Measurements from ENCODE around the gene CDKAL1.

The CDKAL1 gene

DNA sequence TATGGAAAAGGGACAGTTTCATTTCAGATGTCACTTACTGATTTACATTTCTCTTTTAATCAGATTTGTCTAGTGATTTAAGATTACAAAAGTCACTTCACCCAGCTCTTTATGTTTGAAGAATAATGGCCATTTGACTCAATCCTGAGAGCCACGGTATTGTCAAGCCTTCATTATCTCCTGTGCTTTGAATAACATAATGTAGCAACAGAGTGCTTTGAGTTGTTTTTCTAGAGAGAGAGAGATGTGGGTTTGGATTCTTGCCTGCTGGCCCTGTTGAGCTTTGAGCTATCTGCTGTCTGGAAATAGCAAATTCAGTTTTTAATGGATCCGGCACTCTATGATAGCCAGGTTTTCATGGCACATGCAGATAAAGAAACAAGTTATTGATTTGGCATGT is 580.9 kb downstream of the CDKAL1 start:
- TF ChIP-seq, protein P1, sequence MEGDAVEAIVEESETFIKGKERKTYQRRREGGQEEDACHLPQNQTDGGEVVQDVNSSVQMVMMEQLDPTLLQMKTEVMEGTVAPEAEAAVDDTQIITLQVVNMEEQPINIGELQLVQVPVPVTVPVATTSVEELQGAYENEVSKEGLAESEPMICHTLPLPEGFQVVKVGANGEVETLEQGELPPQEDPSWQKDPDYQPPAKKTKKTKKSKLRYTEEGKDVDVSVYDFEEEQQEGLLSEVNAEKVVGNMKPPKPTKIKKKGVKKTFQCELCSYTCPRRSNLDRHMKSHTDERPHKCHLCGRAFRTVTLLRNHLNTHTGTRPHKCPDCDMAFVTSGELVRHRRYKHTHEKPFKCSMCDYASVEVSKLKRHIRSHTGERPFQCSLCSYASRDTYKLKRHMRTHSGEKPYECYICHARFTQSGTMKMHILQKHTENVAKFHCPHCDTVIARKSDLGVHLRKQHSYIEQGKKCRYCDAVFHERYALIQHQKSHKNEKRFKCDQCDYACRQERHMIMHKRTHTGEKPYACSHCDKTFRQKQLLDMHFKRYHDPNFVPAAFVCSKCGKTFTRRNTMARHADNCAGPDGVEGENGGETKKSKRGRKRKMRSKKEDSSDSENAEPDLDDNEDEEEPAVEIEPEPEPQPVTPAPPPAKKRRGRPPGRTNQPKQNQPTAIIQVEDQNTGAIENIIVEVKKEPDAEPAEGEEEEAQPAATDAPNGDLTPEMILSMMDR (conservative IDR thresholded peaks at IDR 0.05; ENCODE audit: low read depth, low read length) = no peak
- no peak overlapping the region for H3K4me3 ChIP-seq (ENCODE audit: low read length)
- no peak for DNase-seq (ENCODE audit: low read depth)

DNA sequence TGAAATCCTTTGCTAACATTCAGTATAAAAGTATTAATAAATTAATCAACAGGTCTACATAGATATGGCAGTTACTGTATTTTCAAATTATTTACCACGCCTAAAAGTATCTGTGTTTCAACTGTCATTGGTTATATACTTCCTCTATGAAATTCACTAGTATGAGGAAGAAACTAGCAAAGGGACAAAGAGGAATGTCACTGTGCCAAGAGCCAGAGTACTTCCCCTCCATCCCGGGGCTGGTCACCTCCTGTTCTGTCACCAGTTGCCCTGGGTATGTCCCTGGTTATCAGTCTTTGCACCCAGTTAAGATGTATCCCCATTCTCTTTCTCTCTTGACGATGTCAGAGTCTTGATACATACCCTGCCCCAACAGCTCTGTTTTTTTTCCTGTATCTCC is 582.5 kb downstream of the CDKAL1 start:
- no peak overlapping the region for H3K4me3 ChIP-seq (ENCODE audit: low read length)
- TF ChIP-seq, protein P1 (conservative IDR thresholded peaks at IDR 0.05; ENCODE audit: low read depth, low read length) = no peak
- no peak for DNase-seq (ENCODE audit: low read depth)

DNA sequence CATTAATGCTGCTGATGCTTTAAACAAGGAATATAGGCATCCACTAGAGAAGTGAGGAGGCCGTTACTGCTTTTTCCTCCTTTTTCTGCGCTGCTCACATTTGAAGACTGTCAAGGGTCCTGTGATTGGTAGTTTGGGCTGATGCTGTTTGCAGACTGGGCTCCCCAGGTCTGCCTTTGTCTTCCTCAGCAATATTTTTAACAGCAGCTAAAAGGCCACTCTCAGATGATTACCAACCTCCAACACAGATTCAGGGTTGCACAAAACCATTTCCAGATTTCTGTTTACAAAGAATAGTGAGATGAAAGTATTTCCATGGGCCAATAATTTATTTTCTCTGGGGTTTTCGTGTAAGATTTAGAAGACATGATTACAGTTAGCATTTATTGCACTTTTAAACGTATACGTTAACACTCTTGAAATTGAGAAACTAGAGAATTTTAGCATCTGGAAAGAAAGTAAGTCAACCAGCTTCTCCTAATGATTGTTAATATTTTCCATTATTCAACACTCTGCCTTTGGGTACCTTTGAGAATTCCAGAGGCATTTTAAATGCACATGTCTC is 584.0 kb downstream of the CDKAL1 start:
- TF ChIP-seq, protein P1 (conservative IDR thresholded peaks at IDR 0.05; ENCODE audit: low read depth, low read length) = no peak
- DNase-seq (ENCODE audit: low read depth) = no peak
- H3K4me3 ChIP-seq (ENCODE audit: low read length) = no peak overlapping the region

DNA sequence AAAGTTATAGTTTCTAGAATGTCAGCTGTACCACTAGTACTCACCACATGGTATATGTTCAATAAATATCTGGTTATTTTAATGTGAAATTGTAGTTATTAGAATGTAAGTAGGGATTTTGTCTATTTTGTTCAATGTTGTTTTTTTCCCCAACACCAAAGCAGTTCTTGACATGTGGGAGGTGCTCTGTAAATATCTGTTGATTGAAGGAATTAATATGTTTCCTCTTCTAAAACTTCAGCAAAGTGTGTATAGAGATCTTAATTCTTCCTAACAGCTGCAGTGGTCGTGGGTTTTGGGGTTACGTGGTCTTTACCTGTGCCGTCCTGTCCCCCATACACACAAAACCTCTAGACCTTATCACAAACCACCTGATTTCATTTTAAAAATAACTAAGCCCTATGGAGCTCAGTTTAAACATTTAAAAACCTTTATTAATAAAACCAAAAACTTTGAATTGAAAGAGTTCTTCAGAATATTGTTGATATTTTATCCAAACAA is 587.4 kb downstream of the CDKAL1 start:
- DNase-seq (ENCODE audit: low read depth) = no peak
- TF ChIP-seq, protein P1 (conservative IDR thresholded peaks at IDR 0.05; ENCODE audit: low read depth, low read length) = no peak
- H3K4me3 ChIP-seq (ENCODE audit: low read length) = no peak overlapping the region

DNA sequence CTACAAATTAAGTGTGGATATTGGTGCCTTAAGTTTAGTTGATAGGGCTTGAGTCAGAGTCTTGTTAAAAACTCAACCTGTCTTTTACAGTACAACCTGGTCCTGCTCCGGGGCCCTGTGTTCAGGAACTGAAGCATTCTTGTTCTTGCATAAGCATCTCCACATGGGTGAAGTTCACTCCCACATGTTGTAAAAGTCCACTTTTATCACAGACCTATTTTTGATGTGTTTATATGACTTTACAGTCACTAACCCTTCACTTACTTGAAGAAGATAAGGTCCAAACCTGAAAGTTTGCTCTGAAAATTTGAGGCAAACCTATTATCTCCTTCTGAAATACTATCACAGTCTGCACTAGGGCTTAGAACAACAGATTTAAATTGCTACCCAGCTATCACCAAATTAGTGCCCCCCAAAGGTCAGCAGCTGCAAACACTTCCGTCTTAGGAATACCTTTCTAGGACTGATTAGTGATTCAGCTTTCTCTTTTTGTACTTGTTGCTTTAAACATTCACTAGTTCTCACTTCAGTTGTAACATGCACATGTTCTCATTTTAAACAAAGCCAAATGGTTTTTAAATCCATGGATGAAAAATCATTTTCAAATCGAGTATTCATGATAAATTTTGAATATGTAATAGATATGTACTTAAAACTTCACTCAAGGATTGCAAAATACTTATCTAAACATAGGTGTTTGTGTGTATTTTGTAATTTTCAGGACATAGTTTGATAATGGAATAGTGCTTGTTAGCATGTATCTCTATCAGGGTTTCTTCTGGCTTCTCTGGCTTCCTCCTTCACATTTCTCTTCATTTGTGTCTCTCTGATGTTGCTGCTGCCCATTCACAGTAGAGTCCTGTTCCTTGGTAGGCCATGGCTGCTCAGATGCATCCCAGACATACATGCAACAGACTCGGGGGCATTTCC is 589.5 kb downstream of the CDKAL1 start:
- TF ChIP-seq, protein P1 (conservative IDR thresholded peaks at IDR 0.05; ENCODE audit: low read depth, low read length) = peak; percentile 10
- H3K4me3 ChIP-seq (ENCODE audit: low read length) = no peak overlapping the region
- no peak for DNase-seq (ENCODE audit: low read depth)

DNA sequence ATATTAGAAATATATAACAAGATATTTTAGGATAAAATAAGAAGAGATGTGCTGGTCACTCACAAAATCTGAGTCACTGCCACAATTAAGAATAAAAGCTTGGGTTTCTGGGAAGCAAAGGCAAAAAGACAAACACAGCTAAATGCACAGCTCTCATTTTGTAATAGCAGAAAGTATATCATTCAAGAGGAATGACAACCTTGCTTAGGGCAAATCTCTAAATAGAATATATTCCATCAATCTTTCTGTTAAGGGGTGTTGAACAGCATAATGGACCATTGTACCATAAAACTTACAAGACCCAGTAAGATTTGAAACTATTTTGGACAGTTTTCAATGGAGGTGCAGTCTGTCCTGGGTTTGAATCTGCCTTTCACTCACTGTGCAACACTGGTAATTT is 594.3 kb downstream of the CDKAL1 start:
- TF ChIP-seq, protein P1 (conservative IDR thresholded peaks at IDR 0.05; ENCODE audit: low read depth, low read length) = no peak
- no peak for DNase-seq (ENCODE audit: low read depth)

More for the DNA sequence above, 594.3 kb downstream of the CDKAL1 start:
- H3K4me3 ChIP-seq (ENCODE audit: low read length) = no peak overlapping the region
